Right cardiac atrium (tissue), 5 donors: ENCODE measurements around the gene ZNF484. TPM values are rescaled to one million over a fixed set of nuclear protein-coding genes. Genes with fewer than 3 reads are reported as not detected.
"Not testable (repeated sequence)": the region's sequence is repeated elsewhere in the genome, so short reads cannot be mapped to it uniquely, and the experiment has no call there.

Experiments
- ATAC-seq, 2 donors: fragments of 200-7000 bp; cut with Tn5 transposase; one replicate each; pipeline versions ENCODE4 v1.8.0 to v1.9.1; 2020; ENCODE audit warnings: moderate library complexity in 2 of 2, mild to moderate bottlenecking in 1 of 2
- DNase-seq, 3 donors: peaks; one replicate each; pipeline ENCODE4 v3.0.0-alpha.2; 2020
- H3K27ac ChIP-seq: one replicate; pipeline ENCODE4 v1.5.1; 2013; ENCODE audit warnings: mild to moderate bottlenecking, low read length, control low read depth, moderate library complexity
- H3K27me3 ChIP-seq: one replicate; pipeline ENCODE4 v1.6.1; 2013; ENCODE audit not compliant: control insufficient read depth, insufficient read depth
- H3K4me1 ChIP-seq: one replicate; pipeline ENCODE4 v1.6.1; 2013; ENCODE audit warnings: low read length; ENCODE audit not compliant: control insufficient read depth, insufficient read depth
- H3K4me3 ChIP-seq: one replicate; pipeline ENCODE4 v1.5.1; 2013; ENCODE audit warnings: low read length, control low read depth
- H3K9me3 ChIP-seq: one replicate; pipeline ENCODE4 v1.6.1; 2013; ENCODE audit warnings: low read length; ENCODE audit not compliant: control insufficient read depth
- WGBS: extraction: QIAGEN DNeasy Blood & Tissue Kit; methylation state at CpG from one replicate; pipeline ENCODE4 v1.1.7; 2013; 5-methylcytosine and 5-hydroxymethylcytosine counted together
- intact Hi-C, 4 donors: fragments of 100-400 bp; cut with DNase I; formaldehyde crosslinking; loops; one replicate each; pipeline versions ENCODE4 v1.11.0 to v1.14.0; 2022 to 2023
- polyA plus RNA-seq: library from polyadenylated mRNA; stranded (reverse); fragments of 200-250 nt; gene quantifications from one replicate; pipeline ENCODE4 v1.2.3, GENCODE V29; 2013
- total RNA-seq, 4 donors: library from RNA; stranded (reverse); fragmentation: NEBNext Ultra II Directional; extraction: Animal tissue kit (Norgen Biotek cat#: 25700); gene quantifications; one replicate each; pipeline ENCODE4 v1.2.1, GENCODE V29; 2021
- donor health status: healthy with polysubstance abuse.
- donor health status: DM: no; HTN: yes; CAD: no.
- donor health status: DM: no; HTN: no; CAD: no.
- donor health status: DM: no; HTN: yes; CAD: no; lungs with severe emphysema.
- donor health status: DM: yes; HTN: yes; CAD: no.

Gene ZNF484
- total and polyA plus RNA-seq, 5 donors = 1.5 to 8.2 (median 7.2) TPM

GRCh38 chr9:92892276-92892675, 14.4 kb upstream of the ZNF484 start:
- 77% methylated on average over 4 of the region's 4 CpGs for WGBS
- H3K4me1 ChIP-seq, H3K4me3 ChIP-seq, ATAC-seq, H3K27ac ChIP-seq, H3K27me3 ChIP-seq, DNase-seq, intact Hi-C loops, H3K9me3 ChIP-seq: not testable (repeated sequence)

- intact Hi-C loops = no loop called here
- no peak overlapping the region for H3K4me3 ChIP-seq
- no peaks in the 10 kb centered on the region for H3K4me1 ChIP-seq
- DNase-seq (no peak), ATAC-seq (no peak)
- 71% methylated on average over 2 of the region's 2 CpGs for WGBS
- H3K27ac ChIP-seq = no peak overlapping the region
- no peaks in the 10 kb centered on the region for H3K9me3 ChIP-seq
- H3K27me3 ChIP-seq = no peaks in the 10 kb centered on the region
Measured at GRCh38 chr9:92890761-92891160, 12.9 kb upstream of the ZNF484 start.

GRCh38 chr9:92887880-92888338, 10.1 kb upstream of the ZNF484 start:
- intact Hi-C loops = no loop called here
- H3K9me3 ChIP-seq = no peaks in the 10 kb centered on the region
- DNase-seq (no peak), ATAC-seq (no peak)
- H3K4me1 ChIP-seq = no peaks in the 10 kb centered on the region
- H3K27ac ChIP-seq = no peak overlapping the region
- H3K27me3 ChIP-seq = no peaks in the 10 kb centered on the region
- 72% methylated on average over 5 of the region's 5 CpGs for WGBS
- H3K4me3 ChIP-seq = no peak overlapping the region

- not testable (repeated sequence) for ATAC-seq, DNase-seq
Measured at GRCh38 chr9:92886846-92887610, 9.2 kb upstream of the ZNF484 start.

GRCh38 chr9:92883666-92884405, 6.0 kb upstream of the ZNF484 start:
- 70% methylated on average over 15 of the region's 15 CpGs for WGBS
- H3K9me3 ChIP-seq, DNase-seq, H3K4me1 ChIP-seq, H3K4me3 ChIP-seq, intact Hi-C loops, H3K27ac ChIP-seq, ATAC-seq, H3K27me3 ChIP-seq: not testable (repeated sequence)

More at GRCh38 chr9:92886846-92887610, 9.2 kb upstream of the ZNF484 start:
- H3K4me3 ChIP-seq, H3K27ac ChIP-seq, intact Hi-C loops, H3K27me3 ChIP-seq, H3K4me1 ChIP-seq, H3K9me3 ChIP-seq: not testable (repeated sequence)
- 77% methylated on average over 8 of the region's 8 CpGs for WGBS

GRCh38 chr9:92882276-92882675, 4.4 kb upstream of the ZNF484 start:
- H3K9me3 ChIP-seq = no peaks in the 10 kb centered on the region
- 71% methylated on average over 5 of the region's 5 CpGs for WGBS
- no peak overlapping the region for H3K27ac ChIP-seq
- no peaks in the 10 kb centered on the region for H3K4me1 ChIP-seq
- ATAC-seq = no peak
- H3K27me3 ChIP-seq = no peaks in the 10 kb centered on the region
- intact Hi-C loops = no loop called here
- peak in 1 of 3 donors; percentile 35 for DNase-seq
- H3K4me3 ChIP-seq = no peak overlapping the region

DNA sequence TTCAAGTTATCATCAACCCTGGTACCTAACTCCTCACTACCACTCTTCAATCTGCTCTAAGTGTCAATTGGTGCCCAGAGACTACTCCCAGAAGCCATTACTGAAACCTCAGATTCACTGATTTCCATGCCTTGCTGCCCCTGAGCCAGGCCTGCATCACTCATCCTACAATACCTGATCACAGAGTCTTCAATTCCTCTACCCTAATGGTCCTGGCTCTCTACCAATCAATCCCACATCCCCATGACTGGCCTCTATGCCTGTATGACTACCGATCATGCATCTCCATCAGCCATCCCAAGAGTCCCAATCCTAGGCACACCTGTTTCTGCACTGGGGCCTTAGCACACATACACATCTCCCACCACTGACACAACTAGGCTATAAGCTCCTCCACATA, 2.5 kb downstream of the ZNF484 start:
- Histone ChIP-seq H3K27ac (no peak overlapping the region), H3K9me3 (no peaks in the 10 kb centered on the region), H3K4me1 (peaks cover 3% of the 10 kb centered on the region), H3K4me3 (no peak overlapping the region), H3K27me3 (no peaks in the 10 kb centered on the region)
- no peak for DNase-seq
- ATAC-seq = no peak
- intact Hi-C loops = no loop called here
- 74% methylated on average over 1 of the region's 1 CpG for WGBS

DNA sequence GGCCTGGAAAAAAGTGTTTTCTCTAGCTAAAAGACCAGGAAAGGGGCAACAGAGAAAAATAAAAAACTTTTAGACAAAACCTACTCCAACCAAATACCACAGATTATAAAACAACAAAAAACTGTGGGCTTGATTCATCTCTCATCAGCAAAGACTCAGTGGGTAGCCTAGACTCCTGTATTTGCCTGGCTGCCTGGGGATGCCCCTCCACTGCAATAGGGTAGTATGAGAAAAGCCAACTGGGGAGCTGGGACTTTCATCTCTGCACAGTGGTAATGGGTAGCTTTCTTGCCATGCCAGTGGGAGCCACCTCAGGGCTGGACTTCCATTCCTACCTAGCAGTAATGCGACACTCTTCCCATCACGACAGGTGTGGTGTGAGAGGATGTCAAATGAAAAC, 7.5 kb downstream of the ZNF484 start:
- intact Hi-C loops = no loop called here
- peaks cover under 1% of the 10 kb centered on the region for H3K4me1 ChIP-seq
- DNase-seq (no peak), ATAC-seq (no peak)
- no peaks in the 10 kb centered on the region for H3K27me3 ChIP-seq
- no peak overlapping the region for H3K27ac ChIP-seq
- no peak overlapping the region for H3K4me3 ChIP-seq
- 98% methylated on average over 2 of the region's 2 CpGs for WGBS
- no peaks in the 10 kb centered on the region for H3K9me3 ChIP-seq

DNA sequence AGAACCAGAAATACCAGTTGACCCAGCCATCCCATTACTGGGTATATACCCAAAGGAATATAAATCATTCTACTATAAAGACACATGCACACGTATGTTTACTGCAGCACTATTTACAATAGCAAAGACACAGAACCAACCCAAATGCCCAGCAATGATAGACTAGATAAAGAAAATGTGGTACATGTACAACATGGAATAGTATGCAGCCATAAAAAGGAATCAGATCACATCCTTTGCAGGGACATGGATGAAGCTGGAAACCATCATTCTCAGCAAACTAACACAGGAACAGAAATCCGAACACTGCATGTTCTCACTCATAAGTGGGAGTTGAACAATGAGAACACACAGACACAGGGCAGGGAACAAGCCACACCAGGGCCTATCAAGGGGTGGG, 11.2 kb downstream of the ZNF484 start:
- DNase-seq, H3K27me3 ChIP-seq, H3K27ac ChIP-seq, H3K9me3 ChIP-seq, H3K4me3 ChIP-seq, ATAC-seq, H3K4me1 ChIP-seq, intact Hi-C loops: not testable (repeated sequence)
- whole genome bisulfite sequencing = over 99% methylated on average over 2 of the region's 2 CpGs

GRCh38 chr9:92864152-92864551, 13.7 kb downstream of the ZNF484 start:
- Histone ChIP-seq H3K27me3 (no peaks in the 10 kb centered on the region), H3K9me3 (no peaks in the 10 kb centered on the region), H3K4me1 (no peaks in the 10 kb centered on the region), H3K4me3 (no peak overlapping the region), H3K27ac (no peak overlapping the region)
- no peak for ATAC-seq
- intact Hi-C loops = no loop called here
- no peak for DNase-seq
- 77% methylated on average over 5 of the region's 5 CpGs for WGBS

DNA sequence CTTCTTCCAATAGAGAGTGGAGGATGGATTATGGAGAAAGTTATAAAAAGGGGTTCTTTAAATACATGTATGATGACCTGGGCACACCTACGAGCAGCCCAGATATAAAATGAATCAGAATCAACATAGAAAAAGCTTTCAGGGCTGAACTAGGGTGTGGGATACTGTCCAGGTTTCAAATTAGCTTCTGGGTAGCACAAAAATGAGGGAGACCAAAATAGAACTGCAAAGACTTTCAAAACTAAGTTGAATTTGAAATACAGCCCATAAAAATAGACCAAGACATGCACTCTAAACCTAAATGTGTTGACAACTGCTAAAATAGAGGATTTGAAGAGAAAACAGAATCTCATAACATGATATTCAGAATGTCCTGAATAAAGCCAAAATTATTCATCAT, 17.0 kb downstream of the ZNF484 start:
- DNase-seq (no peak), ATAC-seq (no peak)
- Histone ChIP-seq H3K4me3 (no peak overlapping the region), H3K27ac (no peak overlapping the region), H3K27me3 (no peaks in the 10 kb centered on the region), H3K4me1 (no peaks in the 10 kb centered on the region), H3K9me3 (no peaks in the 10 kb centered on the region)
- WGBS = 82% methylated on average over 1 of the region's 1 CpG
- intact Hi-C loops = no loop called here
